ENCODE measurements around the gene COMMD7.

COMMD7 gene

GRCh38 chr20:32742322-32743236 is 688 bp downstream of the COMMD7 start:
- peaks cover 5% of the 10 kb centered on the region for H3K4me1 ChIP-seq (ENCODE audit: low read length)
- peak overlapping the region; percentile 76 for H3K4me2 ChIP-seq (ENCODE audit: low read depth, low read length)
- no peak for DNase-seq
- H3K4me3 ChIP-seq (ENCODE audit: low read length), result peak overlapping the region; percentile 81
- no peaks in the 10 kb centered on the region for H3K9me3 ChIP-seq (replicated peaks; ENCODE audit: insufficient read depth, low read length)
- H3K36me3 ChIP-seq (replicated peaks; ENCODE audit: insufficient read depth, low read length), result no peaks in the 10 kb centered on the region
- H3F3A ChIP-seq (ENCODE audit: insufficient read depth, low read length), result no peaks in the 10 kb centered on the region; the same call in 1 of the 2 replicates
- no peaks in the 10 kb centered on the region for H4K20me1 ChIP-seq (ENCODE audit: insufficient read depth, low read length)
- H3K79me2 ChIP-seq (ENCODE audit: low read length), result peaks cover 51% of the 10 kb centered on the region
- peak overlapping the region; percentile 88 for H2AFZ ChIP-seq (ENCODE audit: low read length)
- TF ChIP-seq, protein P1, sequence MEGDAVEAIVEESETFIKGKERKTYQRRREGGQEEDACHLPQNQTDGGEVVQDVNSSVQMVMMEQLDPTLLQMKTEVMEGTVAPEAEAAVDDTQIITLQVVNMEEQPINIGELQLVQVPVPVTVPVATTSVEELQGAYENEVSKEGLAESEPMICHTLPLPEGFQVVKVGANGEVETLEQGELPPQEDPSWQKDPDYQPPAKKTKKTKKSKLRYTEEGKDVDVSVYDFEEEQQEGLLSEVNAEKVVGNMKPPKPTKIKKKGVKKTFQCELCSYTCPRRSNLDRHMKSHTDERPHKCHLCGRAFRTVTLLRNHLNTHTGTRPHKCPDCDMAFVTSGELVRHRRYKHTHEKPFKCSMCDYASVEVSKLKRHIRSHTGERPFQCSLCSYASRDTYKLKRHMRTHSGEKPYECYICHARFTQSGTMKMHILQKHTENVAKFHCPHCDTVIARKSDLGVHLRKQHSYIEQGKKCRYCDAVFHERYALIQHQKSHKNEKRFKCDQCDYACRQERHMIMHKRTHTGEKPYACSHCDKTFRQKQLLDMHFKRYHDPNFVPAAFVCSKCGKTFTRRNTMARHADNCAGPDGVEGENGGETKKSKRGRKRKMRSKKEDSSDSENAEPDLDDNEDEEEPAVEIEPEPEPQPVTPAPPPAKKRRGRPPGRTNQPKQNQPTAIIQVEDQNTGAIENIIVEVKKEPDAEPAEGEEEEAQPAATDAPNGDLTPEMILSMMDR (IDR thresholded peaks at IDR 0.05; ENCODE audit: low read length), result no peak
- TF ChIP-seq EZH2 (optimal IDR thresholded peaks at IDR 0.05; ENCODE audit: low read depth, low read length), result no peak
- no peak for TF ChIP-seq EZH2phosphoT487 (IDR thresholded peaks at IDR 0.05; ENCODE audit: low read length)
- no peaks in the 10 kb centered on the region for H3K27me3 ChIP-seq (replicated peaks; ENCODE audit: insufficient read depth, low read length)
- peak overlapping the region; percentile 25; the same call in 1 of the 2 replicates for H3K27ac ChIP-seq (ENCODE audit: low read length)
- H3K9ac ChIP-seq (ENCODE audit: low read length), result peak overlapping the region; percentile 86
- H3K9me2 ChIP-seq (replicated peaks; ENCODE audit: insufficient read depth, low read length), result no peaks in the 10 kb centered on the region

DNA sequence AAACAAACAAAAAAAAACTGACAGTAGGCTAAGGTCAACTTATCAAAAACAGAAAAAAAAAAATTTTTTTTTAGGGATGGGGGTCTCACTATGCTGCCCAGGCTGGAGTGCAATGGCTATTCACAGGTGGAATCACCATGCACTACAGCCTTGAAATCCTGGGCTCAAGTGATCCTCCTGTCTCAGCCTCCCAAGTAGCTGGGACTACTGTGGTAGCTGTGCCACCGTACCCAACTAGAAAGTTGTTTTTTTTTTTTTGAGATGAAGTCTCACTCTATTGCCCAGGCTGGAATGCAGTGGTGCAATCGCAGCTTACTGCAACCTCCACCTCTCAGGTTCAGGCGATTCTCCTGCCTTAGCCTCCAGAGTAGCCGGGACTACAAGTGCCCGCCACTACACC is 2.1 kb downstream of the COMMD7 start:
- Histone ChIP-seq H3K9ac (ENCODE audit: low read length) (no peak overlapping the region), H3K79me2 (ENCODE audit: low read length) (peaks cover 55% of the 10 kb centered on the region), H3K4me1 (ENCODE audit: low read length) (peaks cover 5% of the 10 kb centered on the region), H3K36me3 (replicated peaks; ENCODE audit: insufficient read depth, low read length) (no peaks in the 10 kb centered on the region), H3K4me3 (ENCODE audit: low read length) (no peak overlapping the region), H3F3A (ENCODE audit: insufficient read depth, low read length) (no peaks in the 10 kb centered on the region; the same call in 1 of the 2 replicates), H4K20me1 (ENCODE audit: insufficient read depth, low read length) (no peaks in the 10 kb centered on the region), H3K9me3 (replicated peaks; ENCODE audit: insufficient read depth, low read length) (no peaks in the 10 kb centered on the region), H3K27me3 (replicated peaks; ENCODE audit: insufficient read depth, low read length) (no peaks in the 10 kb centered on the region), H2AFZ (ENCODE audit: low read length) (no peak overlapping the region), H3K9me2 (replicated peaks; ENCODE audit: insufficient read depth, low read length) (no peaks in the 10 kb centered on the region), H3K27ac (ENCODE audit: low read length) (no peak overlapping the region), H3K4me2 (ENCODE audit: low read depth, low read length) (no peak overlapping the region)
- DNase-seq, result no peak
- TF ChIP-seq, protein P1 (IDR thresholded peaks at IDR 0.05; ENCODE audit: low read length), result no peak

DNA sequence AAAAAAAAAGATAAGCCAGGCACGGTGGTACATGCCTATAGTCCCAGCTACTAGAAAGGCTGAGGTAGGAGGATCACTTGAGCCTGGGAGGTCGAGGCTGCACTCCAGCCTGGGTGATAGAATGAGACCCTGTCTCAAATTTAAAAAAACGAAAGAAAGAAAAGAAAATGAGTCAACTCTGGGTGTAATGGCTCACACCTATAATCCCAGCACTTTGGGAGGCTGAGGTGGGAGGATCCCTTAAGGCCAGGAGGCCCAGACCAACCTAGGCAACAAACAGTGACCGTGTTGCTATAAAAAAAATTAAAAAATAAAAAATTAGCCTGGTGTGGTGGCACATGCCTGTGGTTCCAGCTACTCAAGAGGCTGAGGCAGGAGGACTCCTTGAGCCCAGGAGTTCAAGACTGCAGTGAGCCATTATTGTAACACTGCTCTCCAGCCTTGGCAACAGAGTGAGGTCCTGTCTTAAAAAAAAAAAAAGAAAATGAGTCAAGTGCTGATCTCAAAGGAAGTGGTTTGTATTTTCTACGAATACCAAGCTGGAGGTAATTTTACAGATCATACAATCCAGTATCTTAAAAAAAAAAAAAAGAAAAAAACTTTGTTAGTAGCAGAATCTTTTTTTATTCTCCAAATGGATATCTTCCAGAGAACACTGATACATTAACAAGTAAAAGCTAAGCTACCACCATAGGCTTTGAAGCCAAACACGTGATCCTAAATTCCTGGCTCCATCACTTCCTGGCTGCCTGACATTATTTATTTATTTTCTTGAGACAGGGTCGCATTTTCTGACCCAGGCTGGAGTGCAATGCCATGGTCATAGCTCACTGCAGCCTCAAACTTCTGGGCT is 5.7 kb downstream of the COMMD7 start:
- Histone ChIP-seq H4K20me1 (ENCODE audit: insufficient read depth, low read length) (no peaks in the 10 kb centered on the region), H3K4me1 (ENCODE audit: low read length) (no peaks in the 10 kb centered on the region), H3K9me3 (replicated peaks; ENCODE audit: insufficient read depth, low read length) (no peaks in the 10 kb centered on the region), H3K9ac (ENCODE audit: low read length) (no peak overlapping the region), H3K4me3 (ENCODE audit: low read length) (no peak overlapping the region), H3F3A (ENCODE audit: insufficient read depth, low read length) (no peaks in the 10 kb centered on the region), H3K9me2 (replicated peaks; ENCODE audit: insufficient read depth, low read length) (no peaks in the 10 kb centered on the region), H3K4me2 (ENCODE audit: low read depth, low read length) (no peak overlapping the region), H3K79me2 (ENCODE audit: low read length) (peaks cover 50% of the 10 kb centered on the region), H3K27me3 (replicated peaks; ENCODE audit: insufficient read depth, low read length) (no peaks in the 10 kb centered on the region), H2AFZ (ENCODE audit: low read length) (no peak overlapping the region), H3K36me3 (replicated peaks; ENCODE audit: insufficient read depth, low read length) (no peaks in the 10 kb centered on the region), H3K27ac (ENCODE audit: low read length) (no peak overlapping the region)
- TF ChIP-seq EZH2 (optimal IDR thresholded peaks at IDR 0.05; ENCODE audit: low read depth, low read length) (no peak), EZH2phosphoT487 (IDR thresholded peaks at IDR 0.05; ENCODE audit: low read length) (no peak)
- TF ChIP-seq, protein P1 (IDR thresholded peaks at IDR 0.05; ENCODE audit: low read length), result no peak
- DNase-seq, result no peak

Data from MM.1S (cell line).